HG02970 (cell line): ENCODE data around the gene SLC35B2.

ENCODE experiments used
- ATAC-seq: cut with Tn5 transposase; IDR thresholded peaks from one replicate; pipeline ENCODE4 v1.9.1; 2021; ENCODE audit warnings: mild to moderate bottlenecking, moderate library complexity, moderate number of reproducible peaks; ENCODE audit not compliant: unreplicated experiment, low FRiP score

Gene SLC35B2

DNA sequence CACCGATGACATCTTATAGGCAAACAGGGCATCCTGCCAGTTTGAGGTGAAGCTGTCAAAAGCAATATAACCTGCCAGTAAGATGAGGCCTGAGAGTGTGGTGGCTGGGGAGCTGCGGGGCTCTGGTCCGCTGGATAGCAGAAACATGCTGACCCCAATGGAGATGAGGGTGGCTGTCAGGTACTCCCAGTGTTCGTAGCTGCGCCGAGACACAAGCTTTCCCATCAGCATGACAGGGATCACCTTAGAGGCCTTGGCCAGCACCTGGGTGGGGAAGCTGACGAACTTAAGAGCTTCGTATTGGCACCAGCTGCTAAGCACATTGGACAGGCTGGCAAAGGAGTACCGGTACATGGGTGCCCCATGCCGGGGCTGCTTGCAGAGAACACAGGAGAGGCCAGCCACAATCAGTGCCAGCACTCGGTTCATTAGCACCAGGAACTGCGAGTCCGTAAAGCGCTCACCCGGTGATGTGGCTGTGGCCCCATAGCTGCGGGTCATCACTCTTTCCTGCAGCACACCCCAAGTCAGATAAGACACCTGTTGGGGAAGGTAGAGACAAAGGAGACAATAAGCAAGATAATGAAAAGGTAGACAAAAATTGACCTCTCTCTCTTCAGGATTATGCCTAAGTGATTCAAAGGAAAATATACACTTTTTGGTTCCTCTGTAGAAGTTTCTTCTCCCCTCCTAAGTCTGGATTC, 2.1 kb downstream of the SLC35B2 start:
- ATAC-seq: no peak

DNA sequence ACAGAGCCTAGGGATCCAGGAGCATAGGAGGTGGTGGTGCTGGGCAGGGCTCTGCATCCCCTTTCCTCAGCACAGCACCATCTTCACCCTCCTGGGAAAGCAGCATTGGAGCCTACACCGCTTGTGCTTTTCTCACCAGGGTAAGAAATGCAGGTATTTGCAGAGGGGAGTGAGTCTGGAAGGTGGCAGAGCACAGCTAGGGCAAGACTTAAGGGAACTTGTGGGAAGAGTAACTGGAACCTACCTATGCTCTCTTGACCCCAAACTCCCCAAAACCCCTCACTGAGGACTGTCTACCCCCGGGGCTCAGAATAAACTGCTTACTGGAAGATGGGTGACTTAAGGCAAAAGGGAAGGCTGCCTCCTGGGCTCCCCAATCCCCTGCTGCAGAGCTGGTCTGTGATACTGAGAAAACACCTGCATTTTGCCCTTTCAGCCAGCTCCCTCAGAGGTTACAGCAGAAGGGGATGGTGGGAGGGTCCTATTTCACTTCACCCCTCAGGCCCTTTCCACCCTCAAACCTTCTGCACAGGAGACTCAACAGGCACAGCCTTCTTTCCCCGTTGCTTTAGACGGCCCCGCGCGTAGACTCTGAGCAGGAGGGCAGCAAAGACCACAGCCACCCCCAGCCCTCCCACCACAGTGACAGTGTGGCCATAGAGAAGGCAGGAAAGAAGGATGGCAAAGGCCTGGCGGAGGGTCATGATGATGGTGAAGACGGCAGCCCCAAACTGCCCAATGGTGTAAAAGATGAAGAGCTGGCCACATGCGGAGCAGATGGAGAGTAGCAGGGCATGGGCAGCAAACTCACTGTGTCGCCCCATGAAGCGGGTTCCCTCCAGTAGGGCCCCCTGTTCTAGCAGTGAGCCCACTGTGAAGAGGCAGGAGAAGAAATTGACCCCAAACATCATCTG, 2.9 kb downstream of the SLC35B2 start:
- ATAC-seq: no peak

- no peak for ATAC-seq
Observed at GRCh38 chr6:44253307-44254101, 3.8 kb downstream of the SLC35B2 start.

- ATAC-seq: no peak
Observed at GRCh38 chr6:44251576-44252524, 5.5 kb downstream of the SLC35B2 start.

- no peak for ATAC-seq
Observed at GRCh38 chr6:44250718-44251123, 6.6 kb downstream of the SLC35B2 start.

DNA sequence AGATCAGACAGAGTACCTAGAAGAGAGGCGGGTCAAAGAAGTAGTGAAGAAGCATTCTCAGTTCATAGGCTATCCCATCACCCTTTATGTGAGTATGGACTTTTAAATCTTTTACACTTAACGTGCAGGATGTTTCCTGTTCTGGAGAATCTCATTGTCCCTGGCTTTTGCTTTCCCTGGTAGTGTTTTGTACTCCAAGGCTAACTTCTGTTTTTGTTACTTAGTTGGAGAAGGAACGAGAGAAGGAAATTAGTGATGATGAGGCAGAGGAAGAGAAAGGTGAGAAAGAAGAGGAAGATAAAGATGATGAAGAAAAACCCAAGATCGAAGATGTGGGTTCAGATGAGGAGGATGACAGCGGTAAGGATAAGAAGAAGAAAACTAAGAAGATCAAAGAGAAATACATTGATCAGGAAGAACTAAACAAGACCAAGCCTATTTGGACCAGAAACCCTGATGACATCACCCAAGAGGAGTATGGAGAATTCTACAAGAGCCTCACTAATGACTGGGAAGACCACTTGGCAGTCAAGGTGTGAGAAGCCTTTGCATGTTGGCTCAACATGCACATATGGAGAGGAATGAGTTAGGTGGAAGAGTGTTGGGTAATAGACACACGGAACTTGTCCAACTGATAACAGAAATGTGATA, 7.1 kb downstream of the SLC35B2 start:
- no peak for ATAC-seq

- ATAC-seq: no peak
Observed at GRCh38 chr6:44249082-44249748, 8.1 kb downstream of the SLC35B2 start.

GRCh38 chr6:44248579-44248978, 8.7 kb downstream of the SLC35B2 start:
- no peak for ATAC-seq

DNA sequence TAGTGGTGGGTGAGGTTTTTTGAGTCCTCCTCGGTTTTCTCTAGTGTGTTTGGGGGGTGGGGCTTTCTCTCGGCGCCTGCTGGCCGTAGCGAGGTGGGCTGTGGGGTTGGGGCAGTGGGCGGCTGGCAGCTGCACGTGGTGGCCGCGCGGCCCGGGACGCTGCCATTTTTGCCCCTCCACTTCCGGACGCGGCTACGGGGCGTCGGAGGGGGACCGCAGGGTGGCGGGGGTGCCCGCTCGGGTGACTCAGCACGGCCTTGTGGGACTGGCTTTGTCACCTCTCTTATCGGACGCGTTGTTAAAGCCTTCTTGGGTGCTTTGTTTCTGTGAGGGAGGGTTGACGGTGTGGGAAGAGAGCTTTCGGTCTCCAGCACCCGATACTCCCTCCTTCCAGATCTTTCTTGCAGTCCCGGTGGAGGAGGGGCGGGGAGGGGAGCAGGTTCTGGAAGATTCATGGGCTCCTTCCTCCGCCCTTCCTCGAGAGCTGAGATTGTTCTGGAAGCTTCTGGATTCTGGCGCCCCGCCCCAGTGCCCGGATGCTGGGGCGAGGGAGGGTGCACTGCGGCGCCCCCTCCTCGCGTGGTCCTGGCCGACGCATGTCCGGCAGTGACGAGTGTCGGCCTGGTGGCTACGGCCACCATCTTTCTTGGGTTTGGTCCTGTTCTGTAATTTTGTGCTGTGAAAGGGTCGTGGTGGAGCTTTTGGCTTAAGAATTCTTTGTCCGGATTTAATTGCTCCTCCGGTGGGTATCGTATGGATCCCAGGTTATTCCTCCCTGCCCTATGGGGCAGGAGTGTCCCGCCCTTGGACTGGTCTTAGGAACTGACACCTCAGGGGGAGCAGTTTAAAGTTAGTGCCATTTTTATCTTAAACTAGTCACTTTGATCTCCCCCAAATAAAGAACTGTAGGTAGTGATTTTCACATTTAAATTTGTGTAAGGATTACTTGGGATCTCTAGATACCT, 9.7 kb downstream of the SLC35B2 start:
- ATAC-seq: peak; percentile 29

GRCh38 chr6:44246663-44247337, 10.5 kb downstream of the SLC35B2 start, which contains the start of gene HSP90AB1:
Gene HSP90AB1, plus strand, starts transcription at chr6:44247101. Its CDS starts 1,529 bp downstream, at chr6:44248630.
- peak; percentile 67 for ATAC-seq

- ATAC-seq: peak; percentile 41
Observed at GRCh38 chr6:44245912-44246662, 11.2 kb downstream of the SLC35B2 start.

- ATAC-seq: no peak
Observed at GRCh38 chr6:44245391-44245911, 11.9 kb downstream of the SLC35B2 start.

GRCh38 chr6:44243345-44243744, 14.0 kb downstream of the SLC35B2 start:
- ATAC-seq: no peak

- ATAC-seq: no peak
Observed at GRCh38 chr6:44238687-44239350, 18.5 kb downstream of the SLC35B2 start.

GRCh38 chr6:44237813-44238433, 19.4 kb downstream of the SLC35B2 start:
- ATAC-seq: peak; percentile 73
